A549 (cell line): ENCODE data around the gene PRELP. TPM values are rescaled to one million over a fixed set of nuclear protein-coding genes. Genes with fewer than 3 reads are reported as not detected.

Experiments
- ATAC-seq, 2 experiments: fragments of 200-7000 bp in 1 of 2; fragments of >200 bp in 1 of 2; cut with Nextera tagmentation in 1 of 2; cut with Tn5 transposase in 1 of 2; 3 replicates each; pipeline versions ENCODE4 v1.8.0 to v1.9.1; 2018 to 2020; ENCODE audit warnings: mild to moderate bottlenecking in 1 of 2, moderate library complexity in 1 of 2
- CTCF ChIA-PET: fragments of 300-600 bp; sonication (Branson Sonifier 250); formaldehyde crosslinking; extraction: SDS; loops from one replicate; lab custom pipeline; 2021; ENCODE audit warnings: antibody characterized with exemption, inconsistent platforms; lab: Yijun Ruan, JAX
- POLR2A ChIA-PET: fragments of 350-600 bp; formaldehyde crosslinking; extraction: SDS; loops from one replicate; lab custom pipeline; 2021; ENCODE audit warnings: antibody characterized with exemption, inconsistent platforms; lab: Yijun Ruan, JAX
- DNase-seq, 2 experiments: peaks; one replicate each; pipeline versions ENCODE4 v3.0.0 to v3.0.0-alpha.2; 2011 to 2016; ENCODE audit warnings: low read depth in 1 of 2, low spot score in 1 of 2
- FAIRE-seq: peaks from 2 replicates; lab custom pipeline; 2011; peaks lifted over from hg19 to GRCh38; lab: Jason Lieb, UNC
- H3K27ac ChIP-seq, 2 experiments: fragments of >200 bp; sonication (Bioruptor Twin); formaldehyde crosslinking; 3 replicates each; pipeline ENCODE4 v1.5.1; 2016 to 2017
- H3K4me1 ChIP-seq: fragments of >200 bp; sonication (Bioruptor Twin); formaldehyde crosslinking; 3 replicates; pipeline ENCODE4 v1.6.1; 2016
- H3K4me2 ChIP-seq: fragments of >200 bp; sonication (Bioruptor Twin); formaldehyde crosslinking; 3 replicates; pipeline ENCODE4 v1.6.1; 2016
- H3K4me3 ChIP-seq: fragments of >200 bp; sonication (Bioruptor Twin); formaldehyde crosslinking; 3 replicates; pipeline ENCODE4 v1.5.1; 2016
- H3K9me3 ChIP-seq: fragments of >200 bp; sonication (Bioruptor Twin); formaldehyde crosslinking; 3 replicates; pipeline ENCODE4 v1.6.1; 2016
- ATOH8 ChIP-seq: fragments of 250-450 bp; sonication (Bioruptor Pico); IDR thresholded peaks from 2 replicates; pipeline ENCODE4 v1.5.0; 2020; ENCODE audit warnings: low read depth, mild to moderate bottlenecking, moderate library complexity
- BCL3 ChIP-seq: fragments of >200 bp; sonication (Bioruptor Twin); formaldehyde crosslinking; IDR thresholded peaks from 3 replicates; pipeline ENCODE4 v1.6.1; 2016
- BHLHE40 ChIP-seq: IDR thresholded peaks from 2 replicates; pipeline ENCODE4 v1.6.1; 2012; ENCODE audit warnings: low read depth, low read length, inconsistent platforms
- CBX8 ChIP-seq: fragments of 200-600 bp; sonication (generic); IDR thresholded peaks from 2 replicates; pipeline ENCODE4 v1.6.1; 2016
- CEBPB ChIP-seq, 2 experiments: fragments of >200 bp in 1 of 2; sonication (Bioruptor Twin) in 1 of 2; formaldehyde crosslinking in 1 of 2; IDR thresholded peaks; 2 replicates each; pipeline ENCODE4 v1.6.1; 2012 to 2016
- EHMT2 ChIP-seq: fragments of 200-600 bp; sonication (generic); IDR thresholded peaks from 2 replicates; pipeline ENCODE4 v1.6.1; 2016; ENCODE audit warnings: antibody characterized with exemption, low read depth, mild to moderate bottlenecking, moderate library complexity
- EP300 ChIP-seq, 2 experiments: fragments of >200 bp; sonication (Bioruptor Twin); formaldehyde crosslinking; IDR thresholded peaks; 2 replicates in 1 of 2; 3 replicates in 1 of 2; pipeline ENCODE4 v1.6.1; 2016 to 2017
- ESRRA ChIP-seq: fragments of 150-350 bp; IDR thresholded peaks from 2 replicates; pipeline ENCODE4 v1.6.1; 2014; ENCODE audit warnings: mild to moderate bottlenecking, low read length, borderline replicate concordance
- FOSL2 ChIP-seq, 2 experiments: fragments of 450-650 bp in 1 of 2; fragments of >200 bp in 1 of 2; sonication (Bioruptor Twin) in 1 of 2; formaldehyde crosslinking; IDR thresholded peaks; 2 replicates each; pipeline versions ENCODE4 v1.5.0 to v1.6.1; 2016 to 2020; ENCODE audit warnings: mild to moderate bottlenecking in 1 of 2, moderate library complexity in 1 of 2
- GATA3 ChIP-seq: IDR thresholded peaks from 2 replicates; pipeline ENCODE4 v1.6.1; 2012; ENCODE audit warnings: borderline replicate concordance
- HOXA7 ChIP-seq: fragments of 250-450 bp; sonication (Bioruptor Pico); IDR thresholded peaks from 2 replicates; pipeline ENCODE4 v1.5.0; 2020; ENCODE audit warnings: mild to moderate bottlenecking, moderate library complexity
- HOXB13 ChIP-seq: fragments of 250-450 bp; sonication (Bioruptor Pico); IDR thresholded peaks from 2 replicates; pipeline ENCODE4 v1.5.0; 2020; ENCODE audit warnings: low read depth, mild to moderate bottlenecking, moderate library complexity
- JUN ChIP-seq, 2 experiments: fragments of >200 bp; sonication (Bioruptor Twin); formaldehyde crosslinking; IDR thresholded peaks; 2 replicates in 1 of 2; 3 replicates in 1 of 2; pipeline ENCODE4 v1.6.1; 2016 to 2017
- KDM5A ChIP-seq: fragments of 200-600 bp; sonication (generic); IDR thresholded peaks from 2 replicates; pipeline ENCODE4 v1.6.1; 2016; ENCODE audit warnings: antibody characterized with exemption, mild to moderate bottlenecking
- MAFK ChIP-seq: fragments of 450-650 bp; IDR thresholded peaks from 2 replicates; pipeline ENCODE4 v1.6.1; 2014; ENCODE audit not compliant: partially characterized antibody
- MAX ChIP-seq: IDR thresholded peaks from 2 replicates; pipeline ENCODE4 v1.6.1; 2012
- MAZ ChIP-seq: fragments of 150-350 bp; IDR thresholded peaks from 2 replicates; pipeline ENCODE4 v1.6.1; 2014; ENCODE audit warnings: antibody characterized with exemption, low read depth, low read length, borderline replicate concordance
- NR3C1 ChIP-seq: fragments of >200 bp; sonication (Bioruptor Twin); formaldehyde crosslinking; IDR thresholded peaks from 3 replicates; pipeline ENCODE4 v1.6.1; 2017
- PBX3 ChIP-seq: IDR thresholded peaks from 2 replicates; pipeline ENCODE4 v1.6.1; 2012
- POLR2A ChIP-seq: IDR thresholded peaks from 2 replicates; pipeline ENCODE4 v1.6.1; 2012; ENCODE audit warnings: mild to moderate bottlenecking, low read length
- POLR2AphosphoS2 ChIP-seq: conservative IDR thresholded peaks from 2 replicates; pipeline ENCODE4 v1.6.1; 2012; ENCODE audit warnings: low read length, improper control_type of control experiment, inconsistent platforms
- RAD21 ChIP-seq, 2 experiments: fragments of >200 bp in 1 of 2; sonication (Bioruptor Twin) in 1 of 2; formaldehyde crosslinking in 1 of 2; IDR thresholded peaks in 1 of 2; conservative IDR thresholded peaks in 1 of 2; 2 replicates in 1 of 2; 3 replicates in 1 of 2; pipeline ENCODE4 v1.6.1; 2012 to 2018; ENCODE audit warnings: inconsistent platforms in 1 of 2
- RARB ChIP-seq: fragments of 250-450 bp; sonication (Bioruptor Pico); IDR thresholded peaks from 2 replicates; pipeline ENCODE4 v1.8.0; 2021; ENCODE audit warnings: mild to moderate bottlenecking, moderate library complexity
- SMC3 ChIP-seq: fragments of >200 bp; sonication (Bioruptor Twin); formaldehyde crosslinking; IDR thresholded peaks from 3 replicates; pipeline ENCODE4 v1.6.1; 2018; ENCODE audit warnings: inconsistent platforms
- SREBF2 ChIP-seq: fragments of 450-650 bp; IDR thresholded peaks from 2 replicates; pipeline ENCODE4 v1.6.1; 2014; ENCODE audit warnings: mild to moderate bottlenecking, moderate library complexity
- ZC3H11A ChIP-seq: fragments of 450-650 bp; IDR thresholded peaks from 2 replicates; pipeline ENCODE4 v1.6.1; 2014; ENCODE audit warnings: antibody characterized with exemption, mild to moderate bottlenecking
- ZNF302 ChIP-seq: fragments of 250-450 bp; sonication (Bioruptor Pico); IDR thresholded peaks from 2 replicates; pipeline ENCODE4 v1.9.0; 2021; ENCODE audit warnings: inconsistent platforms, mild to moderate bottlenecking, moderate library complexity
- WGBS: methylation state at CpG from one replicate; pipeline ENCODE4 v1.1.6; 2017; ENCODE audit errors: missing lambda C conversion rate; 5-methylcytosine and 5-hydroxymethylcytosine counted together
- polyA plus RNA-seq, 4 experiments: library from polyadenylated mRNA; depleted of rRNA in 3 of 4; stranded (reverse); fragments of >200 nt; fragmentation: RNase III in 1 of 4; extraction: RNeasy Plus Mini Kit Qiagen cat#74134 plus additional on column Dnase treatment in 1 of 4; gene quantifications; 2 replicates in 3 of 4; 3 replicates in 1 of 4; pipeline ENCODE4 v1.2.3, GENCODE V29; 2011 to 2017

Gene PRELP
- polyA plus RNA-seq, 2 of the 4 experiments (the other 2 are of a cell fraction) = not detected

- H3K9me3 ChIP-seq = no peaks in the 10 kb centered on the region
- 87% methylated on average over 11 of the region's 11 CpGs for WGBS
- CTCF ChIA-PET = interaction anchor here (0.5 to 1.7 kb wide), 5 partner anchors 18 to 250 kb away, joined by 3 to 7 read pairs (median 3); no protein-coding TSS in a partner anchor
- no peak for ATAC-seq
- TF ChIP-seq KDM5A (no peak), HOXB13 (CRISPR knock-in tag) (no peak), MAX (no peak), JUN (IDR thresholded peaks at IDR 0.05) (no peak), EHMT2 (no peak), ATOH8 (no peak), PBX3 (no peak), BHLHE40 (no peak), POLR2AphosphoS2 (no peak), CEBPB (IDR thresholded peaks at IDR 0.05) (no peak), HOXA7 (CRISPR knock-in tag) (no peak), BCL3 (no peak), NR3C1 (no peak)
- TF ChIP-seq, all 56 proteins: peak for 0
- Histone ChIP-seq H3K4me2 (no peak overlapping the region), H3K4me3 (no peak overlapping the region), H3K27ac (peak overlapping the region in 1 of 2 experiments; percentile 73; a peak in 1 of 6 replicates), H3K4me1 (peaks cover 32% of the 10 kb centered on the region)
- DNase-seq = no peak
- FAIRE-seq = no peak
- POLR2A ChIA-PET = no interaction called here
Observed at GRCh38 chr1:203522237-203522636, 46.6 kb downstream of the PRELP start.

GRCh38 chr1:203523667-203524066 is 48.1 kb downstream of the PRELP start:
- Histone ChIP-seq H3K4me3 (no peak overlapping the region), H3K4me2 (no peak overlapping the region), H3K9me3 (no peaks in the 10 kb centered on the region), H3K4me1 (peaks cover 32% of the 10 kb centered on the region)
- POLR2A ChIA-PET = no interaction called here
- DNase-seq (no peak), FAIRE-seq (no peak), ATAC-seq (no peak)
- CTCF ChIA-PET = interaction anchor here (0.6 kb wide), 1 partner anchor 139 kb away, joined by 3 read pairs; no protein-coding TSS in a partner anchor
- 89% methylated on average over 6 of the region's 6 CpGs for WGBS
- TF ChIP-seq SMC3 (no peak), ESRRA (no peak), JUN (IDR thresholded peaks at IDR 0.05) (no peak), FOSL2 (IDR thresholded peaks at IDR 0.05) (no peak), FOSL2 (CRISPR knock-in tag; IDR thresholded peaks at IDR 0.05) (no peak)
- TF ChIP-seq, all 56 proteins: peak for 0
- H3K27ac ChIP-seq = no peak overlapping the region

- TF ChIP-seq ZNF302 (CRISPR knock-in tag) (no peak), ZC3H11A (no peak)
- 68% methylated on average over 4 of the region's 4 CpGs for WGBS
- DNase-seq (no peak), ATAC-seq (no peak), FAIRE-seq (no peak)
- Histone ChIP-seq H3K4me1 (peaks cover 32% of the 10 kb centered on the region), H3K27ac (no peak overlapping the region), H3K9me3 (no peaks in the 10 kb centered on the region), H3K4me3 (no peak overlapping the region), H3K4me2 (no peak overlapping the region)
- POLR2A ChIA-PET = no interaction called here
- CTCF ChIA-PET = interaction anchor here (0.6 to 2.2 kb wide), 3 partner anchors 9 to 139 kb away, joined by 3 to 6 read pairs (median 3); no protein-coding TSS in a partner anchor
Observed at GRCh38 chr1:203524152-203524551, 48.5 kb downstream of the PRELP start.

GRCh38 chr1:203524824-203525223 is 49.2 kb downstream of the PRELP start:
- H3K4me3 ChIP-seq = no peak overlapping the region
- no peak for ATAC-seq
- POLR2A ChIA-PET = no interaction called here
- H3K27ac ChIP-seq = no peak overlapping the region
- CTCF ChIA-PET = interaction anchor here (1.0 to 2.2 kb wide), 3 partner anchors 9 to 21 kb away, joined by 3 to 6 read pairs (median 4); no protein-coding TSS in a partner anchor
- no peak for FAIRE-seq
- H3K4me2 ChIP-seq = no peak overlapping the region
- WGBS = 88% methylated on average over 4 of the region's 4 CpGs
- no peaks in the 10 kb centered on the region for H3K9me3 ChIP-seq
- DNase-seq = no peak
- H3K4me1 ChIP-seq = peaks cover 31% of the 10 kb centered on the region
- TF ChIP-seq SREBF2 (no peak), GATA3 (no peak), EP300 (IDR thresholded peaks at IDR 0.05) (no peak), CBX8 (no peak), RAD21 (conservative IDR thresholded peaks at IDR 0.05 in 1 of 2, IDR thresholded peaks at IDR 0.05 in 1 of 2) (no peak), POLR2A (no peak), MAZ (no peak), HOXA7 (CRISPR knock-in tag) (no peak), JUN (IDR thresholded peaks at IDR 0.05) (no peak), MAFK (no peak), RARB (CRISPR knock-in tag) (no peak)
